Hepatocyte (in vitro differentiated cells): ENCODE data around the gene ETV3. TPM values are rescaled to one million over a fixed set of nuclear protein-coding genes. Genes with fewer than 3 reads are reported as not detected.

Experiments used
- DNase-seq: peaks from one replicate; pipeline ENCODE4 v3.0.0-alpha.2; 2016; ENCODE audit warnings: low spot score
- H2AFZ ChIP-seq: fragments of 200-600 bp; sonication (generic); 2 replicates; pipeline ENCODE4 v1.6.0; 2016; ENCODE audit warnings: antibody characterized with exemption, mild to moderate bottlenecking
- H3K27ac ChIP-seq: fragments of 200-600 bp; sonication (generic); 2 replicates; pipeline ENCODE4 v1.5.1; 2016; ENCODE audit warnings: mild to moderate bottlenecking
- H3K27me3 ChIP-seq: fragments of 200-600 bp; sonication (generic); 2 replicates; pipeline ENCODE4 v1.6.1; 2016
- H3K36me3 ChIP-seq: fragments of 200-600 bp; sonication (generic); replicated peaks from 2 replicates; pipeline ENCODE4 v1.5.1; 2016; ENCODE audit warnings: low read depth; ENCODE audit not compliant: insufficient read depth
- H3K4me1 ChIP-seq: fragments of 200-600 bp; sonication (generic); 2 replicates; pipeline ENCODE4 v1.5.1; 2016; ENCODE audit warnings: mild to moderate bottlenecking, moderate library complexity; ENCODE audit not compliant: insufficient read depth
- H3K4me2 ChIP-seq: fragments of 200-600 bp; sonication (generic); 2 replicates; pipeline ENCODE4 v1.6.0; 2016
- H3K4me3 ChIP-seq: fragments of 200-600 bp; sonication (generic); 2 replicates; pipeline ENCODE4 v1.5.1; 2016; ENCODE audit warnings: mild to moderate bottlenecking
- H3K79me2 ChIP-seq: fragments of 200-600 bp; sonication (generic); 2 replicates; pipeline ENCODE4 v1.6.0; 2017; ENCODE audit warnings: mild to moderate bottlenecking
- H3K9me2 ChIP-seq: fragments of 200-600 bp; sonication (generic); replicated peaks from 2 replicates; pipeline ENCODE4 v1.6.0; 2017; ENCODE audit warnings: mild to moderate bottlenecking; ENCODE audit not compliant: insufficient read depth
- H3K9me3 ChIP-seq: fragments of 200-600 bp; sonication (generic); 2 replicates; pipeline ENCODE4 v1.5.1; 2016; ENCODE audit warnings: low read depth, mild to moderate bottlenecking
- H4K20me1 ChIP-seq: fragments of 200-600 bp; sonication (generic); 2 replicates; pipeline ENCODE4 v1.6.0; 2016; ENCODE audit warnings: mild to moderate bottlenecking; ENCODE audit not compliant: insufficient read depth, poor library complexity, severe bottlenecking
- CTCF ChIP-seq: fragments of 200-600 bp; sonication (generic); IDR thresholded peaks from 2 replicates; pipeline ENCODE4 v1.5.1; 2016; ENCODE audit warnings: antibody characterized with exemption, mild to moderate bottlenecking; ENCODE audit not compliant: poor library complexity
- EZH2 ChIP-seq: fragments of 200-600 bp; sonication (generic); IDR thresholded peaks from 2 replicates; pipeline ENCODE4 v1.6.1; 2016; ENCODE audit warnings: antibody characterized with exemption, mild to moderate bottlenecking, borderline replicate concordance
- EZH2phosphoT487 ChIP-seq: fragments of 200-600 bp; sonication (generic); IDR thresholded peaks from one replicate; pipeline ENCODE4 v1.6.1; 2018; ENCODE audit warnings: antibody characterized with exemption, mild to moderate bottlenecking, low read depth, moderate library complexity; ENCODE audit not compliant: unreplicated experiment, severe bottlenecking
- WGBS: methylation state at CpG from one replicate; pipeline ENCODE4 v1.1.6; 2016; ENCODE audit warnings: low lambda C conversion rate; ENCODE audit errors: missing lambda C conversion rate; 5-methylcytosine and 5-hydroxymethylcytosine counted together
- polyA plus RNA-seq: library from polyadenylated mRNA; unstranded; fragments of >200 nt; fragmentation: Nextera tagmentation; extraction: Ambion mirVana; gene quantifications from 2 replicates; pipeline ENCODE4 v1.2.1, GENCODE V29; 2016
- total RNA-seq: library from RNA; depleted of rRNA; stranded (reverse); fragments of >200 nt; gene quantifications from 2 replicates; pipeline ENCODE4 v1.2.3, GENCODE V29; 2014

ETV3 gene
- total and polyA plus RNA-seq, 2 experiments from 2014 or later, result 8.4 to 17.6 TPM

- WGBS, result 79% methylated on average over 2 of the region's 3 CpGs
- no peak overlapping the region for H2AFZ ChIP-seq
- DNase-seq, result no peak
- H3K36me3 ChIP-seq, result no peaks in the 10 kb centered on the region
- no peaks in the 10 kb centered on the region for H3K79me2 ChIP-seq
- no peaks in the 10 kb centered on the region for H3K9me2 ChIP-seq
- no peaks in the 10 kb centered on the region for H3K9me3 ChIP-seq
- H3K4me2 ChIP-seq, result no peak overlapping the region
- no peaks in the 10 kb centered on the region for H3K4me1 ChIP-seq
- H3K4me3 ChIP-seq, result no peak overlapping the region
- H4K20me1 ChIP-seq, result no peaks in the 10 kb centered on the region
- H3K27me3 ChIP-seq, result peaks cover 16% of the 10 kb centered on the region
- H3K27ac ChIP-seq, result no peak overlapping the region
- TF ChIP-seq EZH2 (no peak), CTCF (no peak), EZH2phosphoT487 (no peak)
Observed at GRCh38 chr1:157115429-157115838, 22.8 kb downstream of the ETV3 start.

- Histone ChIP-seq H3K27ac (no peak overlapping the region), H3K4me1 (no peaks in the 10 kb centered on the region), H2AFZ (no peak overlapping the region), H3K4me3 (no peak overlapping the region), H3K9me3 (no peaks in the 10 kb centered on the region), H3K27me3 (peaks cover 16% of the 10 kb centered on the region), H3K4me2 (no peak overlapping the region), H3K79me2 (no peaks in the 10 kb centered on the region), H3K36me3 (no peaks in the 10 kb centered on the region), H4K20me1 (no peaks in the 10 kb centered on the region), H3K9me2 (no peaks in the 10 kb centered on the region)
- DNase-seq, result no peak
- 85% methylated on average over 18 of the region's 18 CpGs for WGBS
- no peak for TF ChIP-seq EZH2
- TF ChIP-seq CTCF, result no peak
- TF ChIP-seq EZH2phosphoT487, result no peak
Observed at GRCh38 chr1:157114183-157115121, 23.7 kb downstream of the ETV3 start.

GRCh38 chr1:157113631-157114030 lies 24.6 kb downstream of the ETV3 start:
- Histone ChIP-seq H3K4me2 (no peak overlapping the region), H3K9me2 (no peaks in the 10 kb centered on the region), H3K36me3 (no peaks in the 10 kb centered on the region), H3K27me3 (peaks cover 16% of the 10 kb centered on the region), H3K27ac (no peak overlapping the region), H4K20me1 (no peaks in the 10 kb centered on the region), H2AFZ (no peak overlapping the region), H3K4me3 (no peak overlapping the region), H3K9me3 (no peaks in the 10 kb centered on the region), H3K4me1 (no peaks in the 10 kb centered on the region), H3K79me2 (no peaks in the 10 kb centered on the region)
- WGBS, result 63% methylated on average over 3 of the region's 3 CpGs
- no peak for TF ChIP-seq EZH2
- TF ChIP-seq EZH2phosphoT487, result no peak
- no peak for TF ChIP-seq CTCF
- DNase-seq, result no peak
